ENCODE measurements around the gene GRIN3A. TPM values are rescaled to one million over a fixed set of nuclear protein-coding genes. Genes with fewer than 3 reads are reported as not detected.
A peak's percentile ranks its signal among the peaks of the same experiment; 100 is the strongest.

Gene GRIN3A
- total RNA-seq, 2 donors from 2014 or later: under 0.01 TPM; not detected in 1

DNA sequence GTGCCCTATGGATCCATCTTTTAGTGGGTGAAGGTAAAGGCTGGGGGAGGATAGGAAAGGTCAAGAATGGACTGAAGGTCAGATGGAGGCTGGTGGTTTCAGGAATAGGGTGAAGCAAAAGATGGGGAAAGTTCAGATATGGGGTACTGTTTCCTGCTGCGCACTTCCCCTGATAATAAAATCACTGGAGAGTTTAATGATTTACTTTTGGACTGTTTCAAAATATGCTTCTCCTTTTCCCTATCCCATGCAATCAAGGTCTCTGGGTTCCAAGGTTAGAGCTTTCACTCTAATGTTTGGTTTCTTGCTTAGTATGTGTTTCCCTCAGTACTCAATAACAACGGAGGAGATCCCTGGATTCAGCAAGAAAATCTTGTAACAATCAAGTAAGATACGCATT, 132.9 kb downstream of the GRIN3A start:
- no peak for ATAC-seq
- no peaks in the 10 kb centered on the region for H3K4me1 ChIP-seq
- H3K4me3 ChIP-seq: no peak overlapping the region
- TF ChIP-seq, protein P1, sequence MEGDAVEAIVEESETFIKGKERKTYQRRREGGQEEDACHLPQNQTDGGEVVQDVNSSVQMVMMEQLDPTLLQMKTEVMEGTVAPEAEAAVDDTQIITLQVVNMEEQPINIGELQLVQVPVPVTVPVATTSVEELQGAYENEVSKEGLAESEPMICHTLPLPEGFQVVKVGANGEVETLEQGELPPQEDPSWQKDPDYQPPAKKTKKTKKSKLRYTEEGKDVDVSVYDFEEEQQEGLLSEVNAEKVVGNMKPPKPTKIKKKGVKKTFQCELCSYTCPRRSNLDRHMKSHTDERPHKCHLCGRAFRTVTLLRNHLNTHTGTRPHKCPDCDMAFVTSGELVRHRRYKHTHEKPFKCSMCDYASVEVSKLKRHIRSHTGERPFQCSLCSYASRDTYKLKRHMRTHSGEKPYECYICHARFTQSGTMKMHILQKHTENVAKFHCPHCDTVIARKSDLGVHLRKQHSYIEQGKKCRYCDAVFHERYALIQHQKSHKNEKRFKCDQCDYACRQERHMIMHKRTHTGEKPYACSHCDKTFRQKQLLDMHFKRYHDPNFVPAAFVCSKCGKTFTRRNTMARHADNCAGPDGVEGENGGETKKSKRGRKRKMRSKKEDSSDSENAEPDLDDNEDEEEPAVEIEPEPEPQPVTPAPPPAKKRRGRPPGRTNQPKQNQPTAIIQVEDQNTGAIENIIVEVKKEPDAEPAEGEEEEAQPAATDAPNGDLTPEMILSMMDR (IDR thresholded peaks at IDR 0.05): no peak
- TF ChIP-seq POLR2A (IDR thresholded peaks at IDR 0.05): no peak
- DNase-seq: no peak
- no peaks in the 10 kb centered on the region for H3K9me3 ChIP-seq
- H3K27ac ChIP-seq: no peak overlapping the region
- H3K27me3 ChIP-seq: no peaks in the 10 kb centered on the region
- intact Hi-C loops (cut with DNase I): loop anchor here (10.0 kb wide), 1 partner anchor 119 kb away; no protein-coding TSS in a partner anchor
- WGBS, 2 donors: 36% methylated on average over 3 of the region's 3 CpGs
- no peaks in the 10 kb centered on the region for H3K36me3 ChIP-seq (replicated peaks in 1 of 2; ENCODE audit: insufficient read depth in 1 of 2, low read depth in 2 of 2)

DNA sequence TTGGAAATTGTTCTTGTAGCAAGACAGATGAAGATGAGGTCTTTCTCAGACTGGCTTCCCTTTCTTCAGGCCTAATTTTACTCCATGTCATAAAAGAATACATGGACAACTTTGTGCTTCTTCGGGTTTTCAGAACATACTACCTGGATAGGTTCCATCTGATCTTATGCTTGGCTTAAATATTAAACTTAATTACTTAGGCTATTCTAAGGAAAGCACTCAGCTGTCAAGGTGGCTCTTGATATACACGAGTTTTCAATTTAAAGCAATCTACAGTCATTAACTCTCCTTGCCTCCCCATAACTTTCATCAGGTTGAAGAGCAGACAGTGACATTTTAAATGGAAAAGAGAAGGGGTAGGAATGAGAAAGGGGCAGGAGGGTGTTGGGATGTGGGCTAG, 134.2 kb downstream of the GRIN3A start:
- no peak for TF ChIP-seq POLR2A (IDR thresholded peaks at IDR 0.05)
- TF ChIP-seq, protein P1 (IDR thresholded peaks at IDR 0.05): no peak
- Histone ChIP-seq H3K4me1 (no peaks in the 10 kb centered on the region), H3K4me3 (no peak overlapping the region), H3K9me3 (no peaks in the 10 kb centered on the region), H3K27me3 (no peaks in the 10 kb centered on the region), H3K36me3 (replicated peaks in 1 of 2; ENCODE audit: insufficient read depth in 1 of 2, low read depth in 2 of 2) (no peaks in the 10 kb centered on the region), H3K27ac (no peak overlapping the region)
- intact Hi-C loops (cut with DNase I): loop anchor here (10.0 kb wide), 1 partner anchor 121 kb away; no protein-coding TSS in a partner anchor
- 29 to 32% methylated on average over 2 of the region's 2 CpGs for WGBS, 2 donors
- no peak for ATAC-seq
- DNase-seq: no peak

DNA sequence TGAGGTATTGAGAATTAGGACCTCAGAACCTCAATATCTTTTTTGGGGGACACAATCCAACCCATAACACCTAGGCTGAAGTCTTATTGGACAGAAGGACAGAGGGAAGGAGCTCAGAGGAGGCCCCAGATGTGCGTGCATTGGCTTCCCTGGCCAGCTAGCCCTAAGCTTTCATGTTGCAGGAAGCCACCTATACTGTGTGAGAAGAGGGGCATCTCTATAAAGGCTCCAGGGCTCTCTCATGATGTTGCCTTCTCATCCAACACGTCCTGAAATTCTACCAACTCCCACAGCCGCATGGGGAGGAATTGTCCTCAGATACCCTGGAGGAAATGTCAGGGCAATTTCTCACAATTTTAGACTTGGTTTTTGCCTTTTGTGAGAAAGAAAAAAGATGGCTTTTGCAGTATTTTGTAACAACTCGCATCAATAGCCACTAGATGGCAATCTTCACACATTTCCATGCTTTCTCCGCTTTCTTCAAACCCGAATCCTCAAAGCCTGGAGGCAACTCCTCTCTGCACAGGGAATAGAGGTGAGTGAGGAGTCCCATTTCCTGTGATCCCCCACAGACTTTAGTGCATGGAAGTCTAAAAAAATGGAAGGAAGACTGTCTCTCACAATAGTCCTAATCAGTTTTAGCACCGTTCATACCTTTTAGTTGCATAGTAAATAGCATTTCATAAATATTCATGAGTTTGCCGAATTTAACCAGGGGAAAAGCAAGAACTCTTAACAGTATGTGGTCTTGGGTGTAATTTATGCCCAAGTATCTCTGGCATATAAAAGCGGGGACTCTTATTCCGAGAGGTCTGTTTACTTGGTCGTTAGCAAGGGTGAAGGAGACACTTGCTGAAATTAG, 136.3 kb downstream of the GRIN3A start:
- no peaks in the 10 kb centered on the region for H3K9me3 ChIP-seq
- 21% methylated on average over 11 of the region's 11 CpGs for WGBS, 2 donors
- intact Hi-C loops (cut with DNase I): loop anchor here (10.0 kb wide), 1 partner anchor 123 kb away; no protein-coding TSS in a partner anchor
- H3K27me3 ChIP-seq: no peaks in the 10 kb centered on the region
- H3K27ac ChIP-seq: no peak overlapping the region
- no peaks in the 10 kb centered on the region for H3K4me1 ChIP-seq
- H3K4me3 ChIP-seq: no peak overlapping the region
- ATAC-seq: peak; percentile 67
- TF ChIP-seq, protein P1 (IDR thresholded peaks at IDR 0.05): peak; percentile 47 to 77 (median 58)
- no peak for TF ChIP-seq POLR2A (IDR thresholded peaks at IDR 0.05)
- DNase-seq: peak in 3 of 4 donors; percentile 18 to 27 (median 22)
- no peaks in the 10 kb centered on the region for H3K36me3 ChIP-seq (replicated peaks in 1 of 2; ENCODE audit: insufficient read depth in 1 of 2, low read depth in 2 of 2)

DNA sequence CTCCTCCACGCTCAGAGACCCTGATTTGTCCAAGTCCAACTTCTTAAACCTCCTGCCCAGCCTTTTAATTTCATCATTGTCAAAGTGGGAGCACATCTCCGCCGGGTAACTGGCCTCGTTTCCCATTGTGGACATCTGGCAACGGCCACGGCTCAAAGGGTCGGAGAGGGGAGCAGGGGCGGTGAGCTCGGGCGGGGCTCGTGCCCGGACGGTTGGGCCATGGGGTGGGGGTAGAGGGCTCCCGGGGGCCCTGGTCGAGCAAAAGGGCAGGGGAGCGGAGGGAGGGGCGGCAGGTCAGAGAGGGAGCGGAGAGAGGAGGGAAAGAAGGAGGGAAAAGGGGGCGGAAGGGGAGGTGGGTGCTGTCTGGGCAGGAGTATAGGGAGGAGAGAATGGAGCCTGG, 143.7 kb downstream of the GRIN3A start, which contains the start of gene PPP3R2:
TSS of gene PPP3R2 (minus strand) at position 174 of the 400 bp plus-strand sequence. CDS start at position 126, 48 bp downstream.
- TF ChIP-seq, protein P1 (IDR thresholded peaks at IDR 0.05): no peak
- no peak for TF ChIP-seq POLR2A (IDR thresholded peaks at IDR 0.05)
- intact Hi-C loops (cut with DNase I): no loop called here
- Histone ChIP-seq H3K9me3 (no peaks in the 10 kb centered on the region), H3K27me3 (no peaks in the 10 kb centered on the region), H3K36me3 (replicated peaks in 1 of 2; ENCODE audit: insufficient read depth in 1 of 2, low read depth in 2 of 2) (no peaks in the 10 kb centered on the region), H3K4me3 (no peak within 1 kb of the TSS), H3K27ac (no peak within 1 kb of the TSS), H3K4me1 (no peaks in the 10 kb centered on the region)
- WGBS, 2 donors: 77 to 85% methylated on average over 19 of the region's 19 CpGs
- no peak for DNase-seq
- ATAC-seq: no peak

All from body of pancreas (tissue), 4 donors.